Type B pancreatic cell (in vitro differentiated cells): ENCODE measurements around the gene NCAN. TPM values are rescaled to one million over a fixed set of nuclear protein-coding genes. Genes with fewer than 3 reads are reported as not detected.

Source experiments
- DNase-seq: peaks from one replicate; pipeline ENCODE4 v3.0.0; 2021; ENCODE audit warnings: mixed read lengths; ENCODE audit not compliant: unreplicated experiment; ENCODE audit errors: extremely low spot score
- H3K27ac Mint-ChIP-seq: 2 replicates; pipeline ENCODE4 v1.8.0; 2021; ENCODE audit warnings: mild to moderate bottlenecking, mixed read lengths
- H3K27me3 Mint-ChIP-seq: 2 replicates; pipeline ENCODE4 v1.8.0; 2021; ENCODE audit warnings: mixed read lengths
- H3K36me3 Mint-ChIP-seq: 2 replicates; pipeline ENCODE4 v1.8.0; 2021; ENCODE audit warnings: mixed read lengths
- H3K4me1 Mint-ChIP-seq: one replicate; pipeline ENCODE4 v1.8.0; 2021; ENCODE audit warnings: mixed read lengths; ENCODE audit not compliant: unreplicated experiment
- H3K4me3 Mint-ChIP-seq: 2 replicates; pipeline ENCODE4 v1.8.0; 2021; ENCODE audit warnings: mild to moderate bottlenecking, mixed read lengths
- H3K9me3 Mint-ChIP-seq: 2 replicates; pipeline ENCODE4 v1.8.0; 2021; ENCODE audit warnings: mixed read lengths
- total RNA-seq: library from RNA; stranded (reverse); gene quantifications from 2 replicates; pipeline ENCODE4 v1.2.1, GENCODE V29; 2021; ENCODE audit warnings: low replicate concordance
- TF ChIP-seq, protein P1 (sequence below): fragments of 200-600 bp; sonication (generic); conservative IDR thresholded peaks from 2 replicates; pipeline ENCODE4 v1.5.0; 2021; ENCODE audit warnings: antibody characterized with exemption, mild to moderate bottlenecking

The NCAN gene
- total RNA-seq, 1 donor from 2014 or later = 0.80 TPM

DNA sequence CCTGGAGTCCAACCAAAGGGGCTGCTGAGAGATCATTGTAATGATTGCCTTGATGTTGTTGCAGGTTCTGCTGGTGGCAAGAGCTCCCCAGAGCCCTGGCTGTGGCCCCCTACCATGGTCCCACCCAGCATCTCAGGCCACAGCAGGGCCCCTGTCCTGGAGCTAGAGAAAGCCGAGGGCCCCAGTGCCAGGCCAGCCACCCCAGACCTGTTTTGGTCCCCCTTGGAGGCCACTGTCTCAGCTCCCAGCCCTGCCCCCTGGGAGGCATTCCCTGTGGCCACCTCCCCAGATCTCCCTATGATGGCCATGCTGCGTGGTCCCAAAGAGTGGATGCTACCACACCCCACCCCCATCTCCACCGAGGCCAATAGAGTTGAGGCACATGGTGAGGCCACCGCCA is 15.5 kb downstream of the NCAN start:
- no peaks in the 10 kb centered on the region for H3K4me1 Mint-ChIP-seq
- peaks cover 59% of the 10 kb centered on the region for H3K27me3 Mint-ChIP-seq
- TF ChIP-seq, protein P1, sequence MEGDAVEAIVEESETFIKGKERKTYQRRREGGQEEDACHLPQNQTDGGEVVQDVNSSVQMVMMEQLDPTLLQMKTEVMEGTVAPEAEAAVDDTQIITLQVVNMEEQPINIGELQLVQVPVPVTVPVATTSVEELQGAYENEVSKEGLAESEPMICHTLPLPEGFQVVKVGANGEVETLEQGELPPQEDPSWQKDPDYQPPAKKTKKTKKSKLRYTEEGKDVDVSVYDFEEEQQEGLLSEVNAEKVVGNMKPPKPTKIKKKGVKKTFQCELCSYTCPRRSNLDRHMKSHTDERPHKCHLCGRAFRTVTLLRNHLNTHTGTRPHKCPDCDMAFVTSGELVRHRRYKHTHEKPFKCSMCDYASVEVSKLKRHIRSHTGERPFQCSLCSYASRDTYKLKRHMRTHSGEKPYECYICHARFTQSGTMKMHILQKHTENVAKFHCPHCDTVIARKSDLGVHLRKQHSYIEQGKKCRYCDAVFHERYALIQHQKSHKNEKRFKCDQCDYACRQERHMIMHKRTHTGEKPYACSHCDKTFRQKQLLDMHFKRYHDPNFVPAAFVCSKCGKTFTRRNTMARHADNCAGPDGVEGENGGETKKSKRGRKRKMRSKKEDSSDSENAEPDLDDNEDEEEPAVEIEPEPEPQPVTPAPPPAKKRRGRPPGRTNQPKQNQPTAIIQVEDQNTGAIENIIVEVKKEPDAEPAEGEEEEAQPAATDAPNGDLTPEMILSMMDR = no peak
- H3K27ac Mint-ChIP-seq = no peak overlapping the region
- no peaks in the 10 kb centered on the region for H3K36me3 Mint-ChIP-seq
- H3K9me3 Mint-ChIP-seq = no peaks in the 10 kb centered on the region
- H3K4me3 Mint-ChIP-seq = no peak overlapping the region
- no peak for DNase-seq

DNA sequence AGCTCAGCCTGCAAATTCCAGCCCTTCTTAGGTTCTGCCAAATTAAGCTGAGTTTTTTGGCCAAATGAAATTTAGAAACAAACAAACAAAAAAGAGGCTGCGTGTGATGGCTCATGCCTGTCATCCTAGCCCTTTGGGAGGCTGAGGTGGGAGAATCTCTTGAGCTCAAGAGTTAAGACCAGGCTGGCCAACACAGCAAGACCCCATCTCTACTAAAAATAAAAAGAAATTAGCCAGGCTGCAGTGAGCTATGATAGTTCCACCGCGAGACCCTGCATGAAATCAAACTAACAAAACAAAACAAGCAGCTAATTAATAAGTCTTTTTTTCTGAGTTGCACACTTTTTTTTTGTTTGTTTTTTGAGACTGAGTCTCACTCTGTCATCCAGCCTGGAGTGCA is 17.9 kb downstream of the NCAN start:
- Mint-ChIP-seq H3K36me3 (no peaks in the 10 kb centered on the region), H3K9me3 (no peaks in the 10 kb centered on the region), H3K27ac (no peak overlapping the region), H3K4me1 (no peaks in the 10 kb centered on the region), H3K27me3 (peaks cover 40% of the 10 kb centered on the region), H3K4me3 (no peak overlapping the region)
- DNase-seq = no peak
- TF ChIP-seq, protein P1 = no peak

DNA sequence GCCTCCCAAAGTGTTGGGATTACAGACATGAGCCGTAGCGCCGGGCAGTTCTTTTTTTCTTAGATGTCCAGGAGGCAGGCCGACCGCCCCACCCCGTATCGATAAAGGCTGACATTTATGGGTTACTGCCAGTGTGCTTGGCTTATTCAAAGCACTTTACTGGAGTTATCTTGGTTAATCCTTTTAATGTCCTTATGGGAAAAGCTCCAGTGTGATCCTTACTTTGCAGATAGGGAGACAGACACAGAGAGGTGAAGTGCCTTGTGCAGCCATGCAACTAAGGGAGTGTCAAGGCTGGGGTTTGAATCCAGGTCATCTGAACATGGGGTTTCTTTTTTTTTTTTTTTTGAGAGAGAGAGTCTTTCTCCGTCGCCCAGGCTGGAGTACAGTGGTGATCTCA is 19.2 kb downstream of the NCAN start:
- no peak overlapping the region for H3K27ac Mint-ChIP-seq
- H3K4me1 Mint-ChIP-seq = no peaks in the 10 kb centered on the region
- no peak overlapping the region for H3K4me3 Mint-ChIP-seq
- TF ChIP-seq, protein P1 = no peak
- no peaks in the 10 kb centered on the region for H3K36me3 Mint-ChIP-seq
- DNase-seq = no peak
- peaks cover 28% of the 10 kb centered on the region for H3K27me3 Mint-ChIP-seq
- no peaks in the 10 kb centered on the region for H3K9me3 Mint-ChIP-seq

DNA sequence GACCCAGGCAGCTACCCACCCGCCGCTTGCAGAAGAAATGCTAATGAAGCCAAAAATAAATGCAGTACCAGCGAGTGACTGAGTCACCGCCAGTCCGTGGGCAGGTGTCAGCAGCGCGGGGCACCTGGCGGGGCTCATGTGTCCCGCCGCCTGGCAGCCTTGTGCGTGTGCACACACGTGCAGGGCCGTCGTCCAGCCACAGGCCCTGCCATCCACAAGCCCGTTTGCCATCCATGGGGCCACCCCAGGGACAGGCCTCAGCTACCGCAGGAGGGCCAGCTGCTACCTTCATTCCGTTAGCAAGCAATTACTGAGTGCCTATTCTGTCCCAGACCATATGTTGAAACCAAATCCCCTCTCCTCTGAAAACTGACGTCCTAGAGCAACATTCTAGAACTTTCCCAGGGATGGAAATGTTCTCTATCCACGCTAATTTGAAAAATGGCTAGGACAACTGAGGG is 20.5 kb downstream of the NCAN start:
- no peak for DNase-seq
- Mint-ChIP-seq H3K9me3 (no peaks in the 10 kb centered on the region), H3K4me1 (no peaks in the 10 kb centered on the region), H3K27me3 (peaks cover 24% of the 10 kb centered on the region), H3K4me3 (no peak overlapping the region), H3K36me3 (no peaks in the 10 kb centered on the region), H3K27ac (no peak overlapping the region)
- TF ChIP-seq, protein P1 = no peak

DNA sequence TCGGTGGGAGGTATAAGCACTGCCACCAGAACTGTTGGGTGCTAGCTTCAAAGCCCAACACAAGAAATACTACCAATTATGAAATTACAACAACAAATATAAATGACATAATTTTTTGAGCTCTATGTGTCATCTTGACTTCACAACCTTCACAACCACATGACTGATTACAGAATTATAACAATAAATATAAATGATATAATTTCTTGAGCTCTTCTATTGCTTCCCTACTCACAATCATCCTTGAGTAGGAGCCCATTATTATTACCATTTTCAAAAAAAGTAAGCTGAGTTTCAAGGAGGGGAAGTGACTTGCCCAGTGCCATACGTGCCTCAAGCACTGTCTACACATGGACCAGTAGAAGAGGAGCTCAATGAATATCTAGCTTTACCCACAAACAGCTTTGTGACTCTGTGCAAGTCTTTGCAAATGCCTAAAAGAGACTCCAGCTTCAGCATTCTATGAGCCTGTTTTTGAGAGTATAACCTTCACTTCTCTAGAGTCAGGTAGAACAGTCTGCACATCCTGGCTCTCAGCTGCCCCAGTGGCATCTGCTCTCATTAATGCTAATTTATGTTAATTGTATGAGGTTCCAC is 22.6 kb downstream of the NCAN start:
- no peak overlapping the region for H3K4me3 Mint-ChIP-seq
- no peak for DNase-seq
- no peaks in the 10 kb centered on the region for H3K9me3 Mint-ChIP-seq
- TF ChIP-seq, protein P1 = no peak
- no peaks in the 10 kb centered on the region for H3K4me1 Mint-ChIP-seq
- H3K36me3 Mint-ChIP-seq = no peaks in the 10 kb centered on the region
- H3K27ac Mint-ChIP-seq = no peak overlapping the region
- H3K27me3 Mint-ChIP-seq = peaks cover 18% of the 10 kb centered on the region

DNA sequence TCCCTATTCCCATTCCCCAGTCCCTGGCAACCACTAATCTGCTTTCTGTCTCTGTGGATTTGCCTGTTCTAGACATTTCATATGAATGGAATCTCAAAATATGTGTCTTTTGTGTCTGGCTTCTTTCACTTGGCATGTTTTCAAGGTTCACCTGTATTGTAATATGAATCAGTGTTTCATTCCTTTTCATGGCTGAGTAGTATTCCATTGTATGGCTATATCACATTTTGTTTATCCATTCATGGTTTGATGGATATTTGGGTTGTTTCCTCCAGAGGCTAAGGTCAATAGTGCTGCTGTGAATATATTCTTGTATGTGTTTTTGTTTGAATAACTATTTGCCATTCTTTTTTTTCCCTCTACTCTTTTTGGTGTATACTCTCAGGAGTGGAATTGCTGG is 24.4 kb downstream of the NCAN start:
- Mint-ChIP-seq H3K27ac (no peak overlapping the region), H3K4me3 (no peak overlapping the region), H3K27me3 (peaks cover 22% of the 10 kb centered on the region), H3K36me3 (no peaks in the 10 kb centered on the region), H3K4me1 (no peaks in the 10 kb centered on the region), H3K9me3 (no peaks in the 10 kb centered on the region)
- TF ChIP-seq, protein P1 = no peak
- DNase-seq = no peak
